Measurements from ENCODE around the gene PIH1D1. TPM values are rescaled to one million over a fixed set of nuclear protein-coding genes. Genes with fewer than 3 reads are reported as not detected.

The PIH1D1 gene
- total and polyA plus RNA-seq, 10 of the 15 experiments (the other 5 are each of a cell fraction or from before 2014, with no cell fraction given): 16.1 to 153 (median 106) TPM

DNA sequence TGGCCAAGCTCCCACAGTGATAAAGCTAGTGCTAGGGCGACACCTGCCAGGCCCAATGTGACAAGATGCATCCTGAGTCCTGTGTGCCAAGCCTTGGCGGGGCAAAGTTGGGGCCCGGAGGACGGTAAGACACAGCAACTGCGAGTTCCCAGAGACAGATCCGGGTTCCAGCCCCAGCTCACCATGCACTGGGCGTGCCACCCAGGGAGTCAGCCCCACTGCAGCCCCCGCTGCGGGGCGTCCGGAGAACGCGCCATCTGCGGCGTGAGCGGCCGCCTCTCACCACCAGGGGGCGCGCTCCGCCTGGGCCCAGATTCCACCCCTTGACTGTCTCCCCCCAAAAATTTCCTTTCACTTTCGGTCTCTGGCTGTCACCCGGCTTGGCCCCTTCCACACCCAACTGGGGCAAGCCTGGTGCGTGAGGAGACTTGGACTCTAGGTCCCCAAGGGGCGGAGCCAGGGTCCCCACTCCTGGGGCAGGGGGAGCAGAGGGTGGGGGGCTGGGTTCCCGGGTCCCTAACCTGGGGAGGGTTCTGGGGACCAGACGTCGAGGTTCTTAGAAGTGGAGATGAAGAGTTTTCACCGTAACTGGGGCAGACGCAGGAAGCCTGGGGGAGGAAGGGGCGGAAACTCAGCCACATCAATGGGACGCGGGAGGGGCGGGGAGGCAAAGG is 22.4 kb upstream of the PIH1D1 start, which contains the start of gene FLT3LG:
Gene FLT3LG (plus strand): TSS at position 348 of the 674 bp plus-strand sequence. CDS start 425 bp downstream, outside the sequence.
- Histone ChIP-seq H3K4me2 (ENCODE audit: control insufficient read depth, insufficient read depth) (peak within 1 kb of the TSS; percentile 98), H3K27ac (ENCODE audit: control insufficient read depth, insufficient read depth) (peak within 1 kb of the TSS; percentile 66), H2AFZ (ENCODE audit: control insufficient read depth, low read depth, low read length) (peak within 1 kb of the TSS; percentile 92), H3K4me3 (peak within 1 kb of the TSS; percentile 82), H3K79me2 (ENCODE audit: control insufficient read depth, insufficient read depth, low read length) (no peaks in the 10 kb centered on the region), H3K36me3 (ENCODE audit: control insufficient read depth in 2 of 2, insufficient read depth in 2 of 2, low read length in 1 of 2) (no peaks in the 10 kb centered on the region), H3K9me3 (replicated peaks; ENCODE audit: control insufficient read depth, insufficient read depth, low read length) (no peaks in the 10 kb centered on the region), H3K9ac (ENCODE audit: control insufficient read depth, insufficient read depth, low read length) (peak within 1 kb of the TSS; percentile 61), H4K20me1 (ENCODE audit: control insufficient read depth, insufficient read depth) (no peaks in the 10 kb centered on the region), H3K27me3 (replicated peaks in 1 of 2; ENCODE audit: control insufficient read depth in 2 of 2, insufficient read depth in 2 of 2, low read length in 1 of 2) (no peaks in the 10 kb centered on the region), H3K4me1 (ENCODE audit: control insufficient read depth, insufficient read depth, low read length) (peaks cover 32% of the 10 kb centered on the region)
- WGBS (ENCODE audit: insufficient coverage, insufficient replicate concordance, low lambda C conversion rate, missing lambda C conversion rate): 2% methylated on average over 27 of the region's 33 CpGs
- in situ Hi-C loops (cut with MboI): no loop called here
- ChIA-PET RAD21 (ENCODE audit: unreplicated experiment) (interaction anchor here (0.8 to 6.0 kb wide), 9 partner anchors 12 to 248 kb away, joined by 3 to 90 read pairs (median 5); partner anchors contain the start of genes ALDH16A1, PIH1D1 and RPL13A), POLR2A (interaction anchor here (0.6 to 6.2 kb wide), 3 partner anchors 21 to 210 kb away, joined by 3 to 81 read pairs (median 3); partner anchors contain the start of genes ALDH16A1 and PIH1D1), SMC1A (ENCODE audit: uncharacterized antibody, unreplicated experiment) (interaction anchor here (0.8 to 2.2 kb wide), 10 partner anchors 10 to 204 kb away, joined by 3 to 12 read pairs (median 4); partner anchors contain the start of gene PIH1D1), CTCF (interaction anchor here (0.6 to 5.9 kb wide), 39 partner anchors 9 to 374 kb away, joined by 3 to 68 read pairs (median 4); partner anchors contain the start of genes ALDH16A1, CD37, NOSIP and PIH1D1)
- intact Hi-C loops (cut with micrococcal nuclease; ENCODE audit: unreplicated experiment): loop anchor here (1.0 to 5.0 kb wide), 3 partner anchors 31 to 142 kb away; no protein-coding TSS in a partner anchor
- ATAC-seq (peak; percentile 66), DNase-seq (ENCODE audit: low read depth, low spot score) (no peak), FAIRE-seq (no peak)
- no TSS peak for BruUV-seq (replicated peaks)
- 0 out of 4 replicates have a peak, but pooled peaks of 1 of the 2 experiments have one; percentile 39 for TF ChIP-seq SRF (IDR thresholded peaks at IDR 0.05; ENCODE audit: low read depth in 2 of 2, low read length in 2 of 2)
- peak; percentile 29 for TF ChIP-seq SIX5 (IDR thresholded peaks at IDR 0.05; ENCODE audit: low read depth, low read length, severe bottlenecking)
- TF ChIP-seq EED (IDR thresholded peaks at IDR 0.05; ENCODE audit: low read depth): peak; percentile 42; the same call in 1 of the 2 replicates
- peak; percentile 30; the same call in 1 of the 3 replicates for TF ChIP-seq POU2F2 (IDR thresholded peaks at IDR 0.05; ENCODE audit: borderline replicate concordance, low read depth, low read length)
- TF ChIP-seq CREM (IDR thresholded peaks at IDR 0.05; ENCODE audit: low read depth): 0 out of 2 replicates have a peak, but pooled peaks have one; percentile 51
- TF ChIP-seq, protein P1, sequence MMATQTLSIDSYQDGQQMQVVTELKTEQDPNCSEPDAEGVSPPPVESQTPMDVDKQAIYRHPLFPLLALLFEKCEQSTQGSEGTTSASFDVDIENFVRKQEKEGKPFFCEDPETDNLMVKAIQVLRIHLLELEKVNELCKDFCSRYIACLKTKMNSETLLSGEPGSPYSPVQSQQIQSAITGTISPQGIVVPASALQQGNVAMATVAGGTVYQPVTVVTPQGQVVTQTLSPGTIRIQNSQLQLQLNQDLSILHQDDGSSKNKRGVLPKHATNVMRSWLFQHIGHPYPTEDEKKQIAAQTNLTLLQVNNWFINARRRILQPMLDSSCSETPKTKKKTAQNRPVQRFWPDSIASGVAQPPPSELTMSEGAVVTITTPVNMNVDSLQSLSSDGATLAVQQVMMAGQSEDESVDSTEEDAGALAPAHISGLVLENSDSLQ (IDR thresholded peaks at IDR 0.05): peak; percentile 56
- TF ChIP-seq, protein P2, sequence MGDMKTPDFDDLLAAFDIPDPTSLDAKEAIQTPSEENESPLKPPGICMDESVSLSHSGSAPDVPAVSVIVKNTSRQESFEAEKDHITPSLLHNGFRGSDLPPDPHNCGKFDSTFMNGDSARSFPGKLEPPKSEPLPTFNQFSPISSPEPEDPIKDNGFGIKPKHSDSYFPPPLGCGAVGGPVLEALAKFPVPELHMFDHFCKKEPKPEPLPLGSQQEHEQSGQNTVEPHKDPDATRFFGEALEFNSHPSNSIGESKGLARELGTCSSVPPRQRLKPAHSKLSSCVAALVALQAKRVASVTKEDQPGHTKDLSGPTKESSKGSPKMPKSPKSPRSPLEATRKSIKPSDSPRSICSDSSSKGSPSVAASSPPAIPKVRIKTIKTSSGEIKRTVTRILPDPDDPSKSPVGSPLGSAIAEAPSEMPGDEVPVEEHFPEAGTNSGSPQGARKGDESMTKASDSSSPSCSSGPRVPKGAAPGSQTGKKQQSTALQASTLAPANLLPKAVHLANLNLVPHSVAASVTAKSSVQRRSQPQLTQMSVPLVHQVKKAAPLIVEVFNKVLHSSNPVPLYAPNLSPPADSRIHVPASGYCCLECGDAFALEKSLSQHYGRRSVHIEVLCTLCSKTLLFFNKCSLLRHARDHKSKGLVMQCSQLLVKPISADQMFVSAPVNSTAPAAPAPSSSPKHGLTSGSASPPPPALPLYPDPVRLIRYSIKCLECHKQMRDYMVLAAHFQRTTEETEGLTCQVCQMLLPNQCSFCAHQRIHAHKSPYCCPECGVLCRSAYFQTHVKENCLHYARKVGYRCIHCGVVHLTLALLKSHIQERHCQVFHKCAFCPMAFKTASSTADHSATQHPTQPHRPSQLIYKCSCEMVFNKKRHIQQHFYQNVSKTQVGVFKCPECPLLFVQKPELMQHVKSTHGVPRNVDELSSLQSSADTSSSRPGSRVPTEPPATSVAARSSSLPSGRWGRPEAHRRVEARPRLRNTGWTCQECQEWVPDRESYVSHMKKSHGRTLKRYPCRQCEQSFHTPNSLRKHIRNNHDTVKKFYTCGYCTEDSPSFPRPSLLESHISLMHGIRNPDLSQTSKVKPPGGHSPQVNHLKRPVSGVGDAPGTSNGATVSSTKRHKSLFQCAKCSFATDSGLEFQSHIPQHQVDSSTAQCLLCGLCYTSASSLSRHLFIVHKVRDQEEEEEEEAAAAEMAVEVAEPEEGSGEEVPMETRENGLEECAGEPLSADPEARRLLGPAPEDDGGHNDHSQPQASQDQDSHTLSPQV (IDR thresholded peaks at IDR 0.05): 0 out of 2 replicates have a peak, but pooled peaks have one; percentile 75
- peak in 1 of 2 experiments; percentile 22; a peak in 1 of 4 replicates for TF ChIP-seq IKZF2 (IDR thresholded peaks at IDR 0.05)
- peak; percentile 44 for TF ChIP-seq MYC (IDR thresholded peaks at IDR 0.05; ENCODE audit: insufficient read depth, insufficient read length, insufficient replicate concordance, low read length, severe bottlenecking)
- TF ChIP-seq YY1 (IDR thresholded peaks at IDR 0.05; ENCODE audit: low read depth, low read length): peak; percentile 86
- TF ChIP-seq, protein P3, sequence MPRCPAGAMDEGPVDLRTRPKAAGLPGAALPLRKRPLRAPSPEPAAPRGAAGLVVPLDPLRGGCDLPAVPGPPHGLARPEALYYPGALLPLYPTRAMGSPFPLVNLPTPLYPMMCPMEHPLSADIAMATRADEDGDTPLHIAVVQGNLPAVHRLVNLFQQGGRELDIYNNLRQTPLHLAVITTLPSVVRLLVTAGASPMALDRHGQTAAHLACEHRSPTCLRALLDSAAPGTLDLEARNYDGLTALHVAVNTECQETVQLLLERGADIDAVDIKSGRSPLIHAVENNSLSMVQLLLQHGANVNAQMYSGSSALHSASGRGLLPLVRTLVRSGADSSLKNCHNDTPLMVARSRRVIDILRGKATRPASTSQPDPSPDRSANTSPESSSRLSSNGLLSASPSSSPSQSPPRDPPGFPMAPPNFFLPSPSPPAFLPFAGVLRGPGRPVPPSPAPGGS (IDR thresholded peaks at IDR 0.05; ENCODE audit: borderline replicate concordance, insufficient read depth, low read depth, low read length, poor library complexity, severe bottlenecking): no peak
- peak; percentile 52 for TF ChIP-seq RELA (IDR thresholded peaks at IDR 0.05; ENCODE audit: borderline replicate concordance, partially characterized antibody)
- TF ChIP-seq, protein P4, sequence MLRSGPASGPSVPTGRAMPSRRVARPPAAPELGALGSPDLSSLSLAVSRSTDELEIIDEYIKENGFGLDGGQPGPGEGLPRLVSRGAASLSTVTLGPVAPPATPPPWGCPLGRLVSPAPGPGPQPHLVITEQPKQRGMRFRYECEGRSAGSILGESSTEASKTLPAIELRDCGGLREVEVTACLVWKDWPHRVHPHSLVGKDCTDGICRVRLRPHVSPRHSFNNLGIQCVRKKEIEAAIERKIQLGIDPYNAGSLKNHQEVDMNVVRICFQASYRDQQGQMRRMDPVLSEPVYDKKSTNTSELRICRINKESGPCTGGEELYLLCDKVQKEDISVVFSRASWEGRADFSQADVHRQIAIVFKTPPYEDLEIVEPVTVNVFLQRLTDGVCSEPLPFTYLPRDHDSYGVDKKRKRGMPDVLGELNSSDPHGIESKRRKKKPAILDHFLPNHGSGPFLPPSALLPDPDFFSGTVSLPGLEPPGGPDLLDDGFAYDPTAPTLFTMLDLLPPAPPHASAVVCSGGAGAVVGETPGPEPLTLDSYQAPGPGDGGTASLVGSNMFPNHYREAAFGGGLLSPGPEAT (IDR thresholded peaks at IDR 0.05; ENCODE audit: low read depth): peak; percentile 49
